ENCODE measurements around the gene PRDM15.

GRCh38 chr21:41755934-41756773, 123.0 kb downstream of the PRDM15 start:
- TF ChIP-seq CTCF (IDR thresholded peaks at IDR 0.05; ENCODE audit: low read length): no peak
- TF ChIP-seq EZH2 (optimal IDR thresholded peaks at IDR 0.05; ENCODE audit: low read depth, low read length): no peak
